Inferior parietal cortex (tissue), 1 donor: ENCODE results near the gene CNPY1.

Source experiments
- DNase-seq: peaks from one replicate; pipeline ENCODE4 v3.0.0-alpha.2; 2016; ENCODE audit errors: extremely low spot score

CNPY1 gene

GRCh38 chr7:155511702-155511996 lies 34.7 kb downstream of the CNPY1 start:
- DNase-seq: no peak

- DNase-seq: no peak
These were observed 35.2 kb downstream of the CNPY1 start for GRCh38 chr7:155510975-155511701.

GRCh38 chr7:155509725-155510551 lies 36.4 kb downstream of the CNPY1 start:
- no peak for DNase-seq

- no peak for DNase-seq
These were observed 37.0 kb downstream of the CNPY1 start for GRCh38 chr7:155509359-155509724.

GRCh38 chr7:155508376-155509358 lies 37.7 kb downstream of the CNPY1 start:
- DNase-seq: no peak

- DNase-seq: no peak
These were observed 38.8 kb downstream of the CNPY1 start for GRCh38 chr7:155507576-155507975.

GRCh38 chr7:155506854-155507337 lies 39.5 kb downstream of the CNPY1 start:
- no peak for DNase-seq

GRCh38 chr7:155505422-155505793 lies 41.0 kb downstream of the CNPY1 start:
- DNase-seq: no peak

GRCh38 chr7:155497149-155497901 lies 49.0 kb downstream of the CNPY1 start:
- DNase-seq: no peak

GRCh38 chr7:155496267-155497005 lies 49.9 kb downstream of the CNPY1 start:
- DNase-seq: no peak

GRCh38 chr7:155495440-155496248 lies 50.7 kb downstream of the CNPY1 start:
- DNase-seq: no peak

- no peak for DNase-seq
These were observed 51.8 kb downstream of the CNPY1 start for GRCh38 chr7:155494551-155494950.

GRCh38 chr7:155493744-155494538 lies 52.4 kb downstream of the CNPY1 start:
- DNase-seq: no peak

GRCh38 chr7:155491812-155492211 lies 54.5 kb downstream of the CNPY1 start:
- no peak for DNase-seq

- no peak for DNase-seq
These were observed 55.4 kb downstream of the CNPY1 start for GRCh38 chr7:155490697-155491628.

GRCh38 chr7:155489862-155490696 lies 56.3 kb downstream of the CNPY1 start:
- no peak for DNase-seq
